ENCODE results near the gene DPCD.

Gene DPCD

DNA sequence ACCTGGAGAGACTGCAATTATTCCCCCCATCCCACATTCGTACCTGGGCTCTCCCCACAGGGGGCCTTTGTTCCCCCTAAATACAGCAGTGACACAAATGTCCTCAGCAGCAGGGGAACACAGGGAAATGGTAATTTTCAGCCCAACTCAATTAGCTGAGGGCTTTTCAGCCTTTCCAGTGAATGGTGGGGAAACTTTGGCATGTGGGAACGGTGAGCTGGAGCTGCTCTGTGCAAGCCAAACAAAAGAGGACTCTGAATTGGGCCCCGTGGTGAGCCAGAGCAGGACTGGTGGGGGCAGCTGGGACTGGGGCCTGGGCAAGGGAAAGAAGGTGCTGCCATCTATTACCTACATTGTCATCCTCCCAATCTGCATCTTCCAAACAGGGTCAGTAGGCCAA is 55.9 kb downstream of the DPCD start:
- no peak for DNase-seq (ENCODE audit: low read depth)
- no peak overlapping the region for H3K4me3 ChIP-seq (ENCODE audit: low read depth, low read length)
- TF ChIP-seq, protein P1, sequence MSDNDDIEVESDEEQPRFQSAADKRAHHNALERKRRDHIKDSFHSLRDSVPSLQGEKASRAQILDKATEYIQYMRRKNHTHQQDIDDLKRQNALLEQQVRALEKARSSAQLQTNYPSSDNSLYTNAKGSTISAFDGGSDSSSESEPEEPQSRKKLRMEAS (IDR thresholded peaks at IDR 0.05; ENCODE audit: low read depth, low read length): no peak
- no peak for TF ChIP-seq CTCF (IDR thresholded peaks at IDR 0.05; ENCODE audit: low read depth, low read length)
- TF ChIP-seq POLR2A (IDR thresholded peaks at IDR 0.05; ENCODE audit: extremely low read depth, insufficient read length): no peak
- TF ChIP-seq MYC (IDR thresholded peaks at IDR 0.05; ENCODE audit: low read depth, low read length): no peak

GRCh38 chr10:101645659-101646058 is 57.5 kb downstream of the DPCD start:
- DNase-seq (ENCODE audit: low read depth): no peak
- H3K4me3 ChIP-seq (ENCODE audit: low read depth, low read length): no peak overlapping the region
- TF ChIP-seq CTCF (IDR thresholded peaks at IDR 0.05; ENCODE audit: low read depth, low read length) (no peak), MYC (IDR thresholded peaks at IDR 0.05; ENCODE audit: low read depth, low read length) (no peak), POLR2A (IDR thresholded peaks at IDR 0.05; ENCODE audit: extremely low read depth, insufficient read length) (no peak)
- TF ChIP-seq, protein P1 (IDR thresholded peaks at IDR 0.05; ENCODE audit: low read depth, low read length): no peak

- no peak overlapping the region for H3K4me3 ChIP-seq (ENCODE audit: low read depth, low read length)
- no peak for DNase-seq (ENCODE audit: low read depth)
- TF ChIP-seq POLR2A (IDR thresholded peaks at IDR 0.05; ENCODE audit: extremely low read depth, insufficient read length) (no peak), CTCF (IDR thresholded peaks at IDR 0.05; ENCODE audit: low read depth, low read length) (no peak), MYC (IDR thresholded peaks at IDR 0.05; ENCODE audit: low read depth, low read length) (no peak)
- TF ChIP-seq, protein P1 (IDR thresholded peaks at IDR 0.05; ENCODE audit: low read depth, low read length): no peak
These were observed 58.2 kb downstream of the DPCD start for GRCh38 chr10:101646364-101646763.

DNA sequence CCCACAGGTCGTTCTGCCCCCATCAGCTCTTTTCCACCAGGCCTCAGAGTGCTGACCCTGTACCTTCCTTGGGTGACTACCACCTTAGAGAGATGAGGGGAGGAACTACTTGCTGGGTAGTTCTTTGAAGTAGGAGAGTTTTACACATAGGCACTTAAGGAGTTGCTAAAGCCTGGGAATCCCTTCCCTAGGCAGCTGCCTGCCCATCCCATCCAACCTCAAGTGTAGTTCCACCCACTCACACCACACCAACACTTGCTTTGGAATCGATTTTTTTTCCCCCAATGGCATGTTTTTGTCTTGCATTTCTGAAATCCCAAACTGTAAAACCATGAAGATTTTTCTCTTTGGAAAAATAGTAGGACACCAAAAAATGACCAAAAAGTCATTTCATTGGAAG is 59.1 kb downstream of the DPCD start:
- TF ChIP-seq CTCF (IDR thresholded peaks at IDR 0.05; ENCODE audit: low read depth, low read length): no peak
- no peak for TF ChIP-seq MYC (IDR thresholded peaks at IDR 0.05; ENCODE audit: low read depth, low read length)
- TF ChIP-seq, protein P1 (IDR thresholded peaks at IDR 0.05; ENCODE audit: low read depth, low read length): no peak
- TF ChIP-seq POLR2A (IDR thresholded peaks at IDR 0.05; ENCODE audit: extremely low read depth, insufficient read length): no peak
- H3K4me3 ChIP-seq (ENCODE audit: low read depth, low read length): no peak overlapping the region
- no peak for DNase-seq (ENCODE audit: low read depth)

- DNase-seq (ENCODE audit: low read depth): no peak
- no peak overlapping the region for H3K4me3 ChIP-seq (ENCODE audit: low read depth, low read length)
- TF ChIP-seq CTCF (IDR thresholded peaks at IDR 0.05; ENCODE audit: low read depth, low read length) (no peak), POLR2A (IDR thresholded peaks at IDR 0.05; ENCODE audit: extremely low read depth, insufficient read length) (no peak), MYC (IDR thresholded peaks at IDR 0.05; ENCODE audit: low read depth, low read length) (no peak)
- TF ChIP-seq, protein P1 (IDR thresholded peaks at IDR 0.05; ENCODE audit: low read depth, low read length): no peak
These were observed 61.5 kb downstream of the DPCD start for GRCh38 chr10:101649525-101650085.

All from NB4 (cell line).